Prostate gland (tissue), 2 donors: ENCODE data around the gene CYP11A1.
"Not testable (repeated sequence)": the region's sequence is repeated elsewhere in the genome, so short reads cannot be mapped to it uniquely, and the experiment has no call there.

ENCODE experiments used
- CTCF ChIP-seq, 4 experiments: fragments of 200-600 bp in 2 of 4; fragments of 450-650 bp in 2 of 4; sonication (generic) in 2 of 4; IDR thresholded peaks; 1 replicate in 3 of 4; 2 replicates in 1 of 4; pipeline ENCODE4 v1.5.1; 2016 to 2019; ENCODE audit warnings: antibody characterized with exemption in 4 of 4, mild to moderate bottlenecking in 2 of 4, moderate library complexity in 2 of 4
- POLR2A ChIP-seq: fragments of 450-650 bp; IDR thresholded peaks from one replicate; pipeline ENCODE4 v1.6.1; 2016; ENCODE audit warnings: antibody characterized with exemption, mild to moderate bottlenecking
- POLR2AphosphoS5 ChIP-seq: sonication (generic); formaldehyde crosslinking; IDR thresholded peaks from one replicate; pipeline ENCODE4 v1.6.1; 2017; ENCODE audit warnings: antibody characterized with exemption

- TF ChIP-seq POLR2AphosphoS5; CTCF (IDR thresholded peaks at IDR 0.05); POLR2A: not testable (repeated sequence)
Observed at GRCh38 chr15:74359376-74359775, 8.1 kb downstream of the CYP11A1 start.
